OCI-LY3 (cell line): ENCODE measurements around the gene YLPM1.

Experiments used
- CTCF ChIP-seq: fragments of 200-600, 300-600 bp; sonication (generic); IDR thresholded peaks from 2 replicates; pipeline ENCODE4 v1.5.1; 2014; ENCODE audit warnings: antibody characterized with exemption, low read length, low read depth
- EZH2phosphoT487 ChIP-seq: fragments of 200-600 bp; shearing (Covaris generic); IDR thresholded peaks from 2 replicates; pipeline ENCODE4 v1.6.1; 2018; ENCODE audit warnings: antibody characterized with exemption, mixed run types, low read depth

GRCh38 chr14:74859757-74860552, 96.8 kb downstream of the YLPM1 start:
- TF ChIP-seq CTCF: no peak
- no peak for TF ChIP-seq EZH2phosphoT487
